Measurements from ENCODE around the gene DBN1. TPM values are rescaled to one million over a fixed set of nuclear protein-coding genes. Genes with fewer than 3 reads are reported as not detected.

Gene DBN1
- total RNA-seq, 1 experiment from 2014 or later, result 195 TPM

- in situ Hi-C loops (cut with HindIII; ENCODE audit: low pct_unique_long_range_greater_than_20kb, low sequenced_read_pairs), result no loop called here
These were observed 37.7 kb upstream of the DBN1 start for GRCh38 chr5:177511181-177511580.

DNA sequence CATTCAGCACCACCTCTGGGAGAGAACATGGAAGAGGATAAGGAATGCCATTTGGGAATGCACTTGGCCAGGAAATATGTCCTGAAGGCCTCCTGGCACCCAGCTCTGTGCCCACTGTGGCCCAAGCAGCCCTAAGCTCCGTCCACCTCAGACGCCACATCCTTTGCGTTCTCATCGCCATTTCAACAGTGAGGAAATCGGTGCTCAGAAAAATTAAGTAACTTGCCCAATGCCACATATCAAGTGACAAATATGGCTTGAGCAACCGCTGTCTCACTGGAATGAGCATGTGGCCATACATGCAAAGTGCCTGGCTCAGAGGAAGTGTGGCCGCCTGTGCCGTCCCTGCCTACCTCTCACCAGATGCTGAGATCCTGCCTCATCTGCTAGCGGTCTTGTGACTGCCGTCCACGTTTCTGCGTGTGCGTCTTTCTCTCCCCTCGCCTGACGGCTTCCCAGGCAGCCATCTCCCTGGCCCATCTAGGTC lies 37.2 kb upstream of the DBN1 start:
- TF ChIP-seq, protein P1, sequence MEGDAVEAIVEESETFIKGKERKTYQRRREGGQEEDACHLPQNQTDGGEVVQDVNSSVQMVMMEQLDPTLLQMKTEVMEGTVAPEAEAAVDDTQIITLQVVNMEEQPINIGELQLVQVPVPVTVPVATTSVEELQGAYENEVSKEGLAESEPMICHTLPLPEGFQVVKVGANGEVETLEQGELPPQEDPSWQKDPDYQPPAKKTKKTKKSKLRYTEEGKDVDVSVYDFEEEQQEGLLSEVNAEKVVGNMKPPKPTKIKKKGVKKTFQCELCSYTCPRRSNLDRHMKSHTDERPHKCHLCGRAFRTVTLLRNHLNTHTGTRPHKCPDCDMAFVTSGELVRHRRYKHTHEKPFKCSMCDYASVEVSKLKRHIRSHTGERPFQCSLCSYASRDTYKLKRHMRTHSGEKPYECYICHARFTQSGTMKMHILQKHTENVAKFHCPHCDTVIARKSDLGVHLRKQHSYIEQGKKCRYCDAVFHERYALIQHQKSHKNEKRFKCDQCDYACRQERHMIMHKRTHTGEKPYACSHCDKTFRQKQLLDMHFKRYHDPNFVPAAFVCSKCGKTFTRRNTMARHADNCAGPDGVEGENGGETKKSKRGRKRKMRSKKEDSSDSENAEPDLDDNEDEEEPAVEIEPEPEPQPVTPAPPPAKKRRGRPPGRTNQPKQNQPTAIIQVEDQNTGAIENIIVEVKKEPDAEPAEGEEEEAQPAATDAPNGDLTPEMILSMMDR (IDR thresholded peaks at IDR 0.05), result no peak
- TF ChIP-seq TCF7L2 (IDR thresholded peaks at IDR 0.05; ENCODE audit: low read depth, low read length), result no peak
- no peak for TF ChIP-seq POLR2AphosphoS5 (IDR thresholded peaks at IDR 0.05; ENCODE audit: low read depth, low read length)
- TF ChIP-seq, protein P2, sequence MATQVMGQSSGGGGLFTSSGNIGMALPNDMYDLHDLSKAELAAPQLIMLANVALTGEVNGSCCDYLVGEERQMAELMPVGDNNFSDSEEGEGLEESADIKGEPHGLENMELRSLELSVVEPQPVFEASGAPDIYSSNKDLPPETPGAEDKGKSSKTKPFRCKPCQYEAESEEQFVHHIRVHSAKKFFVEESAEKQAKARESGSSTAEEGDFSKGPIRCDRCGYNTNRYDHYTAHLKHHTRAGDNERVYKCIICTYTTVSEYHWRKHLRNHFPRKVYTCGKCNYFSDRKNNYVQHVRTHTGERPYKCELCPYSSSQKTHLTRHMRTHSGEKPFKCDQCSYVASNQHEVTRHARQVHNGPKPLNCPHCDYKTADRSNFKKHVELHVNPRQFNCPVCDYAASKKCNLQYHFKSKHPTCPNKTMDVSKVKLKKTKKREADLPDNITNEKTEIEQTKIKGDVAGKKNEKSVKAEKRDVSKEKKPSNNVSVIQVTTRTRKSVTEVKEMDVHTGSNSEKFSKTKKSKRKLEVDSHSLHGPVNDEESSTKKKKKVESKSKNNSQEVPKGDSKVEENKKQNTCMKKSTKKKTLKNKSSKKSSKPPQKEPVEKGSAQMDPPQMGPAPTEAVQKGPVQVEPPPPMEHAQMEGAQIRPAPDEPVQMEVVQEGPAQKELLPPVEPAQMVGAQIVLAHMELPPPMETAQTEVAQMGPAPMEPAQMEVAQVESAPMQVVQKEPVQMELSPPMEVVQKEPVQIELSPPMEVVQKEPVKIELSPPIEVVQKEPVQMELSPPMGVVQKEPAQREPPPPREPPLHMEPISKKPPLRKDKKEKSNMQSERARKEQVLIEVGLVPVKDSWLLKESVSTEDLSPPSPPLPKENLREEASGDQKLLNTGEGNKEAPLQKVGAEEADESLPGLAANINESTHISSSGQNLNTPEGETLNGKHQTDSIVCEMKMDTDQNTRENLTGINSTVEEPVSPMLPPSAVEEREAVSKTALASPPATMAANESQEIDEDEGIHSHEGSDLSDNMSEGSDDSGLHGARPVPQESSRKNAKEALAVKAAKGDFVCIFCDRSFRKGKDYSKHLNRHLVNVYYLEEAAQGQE (IDR thresholded peaks at IDR 0.05; ENCODE audit: insufficient read depth in 1 of 2, low read depth in 2 of 2, low read length in 1 of 2), result no peak
- no peak for TF ChIP-seq SIN3A (IDR thresholded peaks at IDR 0.05; ENCODE audit: borderline replicate concordance, insufficient read depth, low read depth, low read length)
- Histone ChIP-seq H3K9me3 (ENCODE audit: control insufficient read depth, insufficient read depth, low read depth, low read length) (no peaks in the 10 kb centered on the region), H3K36me3 (ENCODE audit: control insufficient read depth, insufficient read depth, low read length) (peaks cover 6% of the 10 kb centered on the region), H3K4me3 (ENCODE audit: low read depth in 2 of 2, low read length in 2 of 2) (no peak overlapping the region), H3K27ac (ENCODE audit: low read length) (no peak overlapping the region), H3K4me1 (ENCODE audit: control insufficient read depth, insufficient read depth, low read length) (peaks cover 9% of the 10 kb centered on the region; the same call in 1 of the 2 replicates), H3K27me3 (ENCODE audit: control insufficient read depth, insufficient read depth, low read length) (no peaks in the 10 kb centered on the region)
- DNase-seq (ENCODE audit: low read depth, low spot score) (no peak), ATAC-seq (no peak)
- CTCF ChIA-PET, result no interaction called here
- POLR2A ChIA-PET, result no interaction called here
- in situ Hi-C loops (cut with HindIII; ENCODE audit: low pct_unique_long_range_greater_than_20kb, low sequenced_read_pairs) (no loop called here), intact Hi-C loops (cut with micrococcal nuclease; ENCODE audit: unreplicated experiment) (no loop called here)
- BruUV-seq (replicated peaks), result no TSS peak

More at GRCh38 chr5:177511181-177511580, 37.7 kb upstream of the DBN1 start:
- Histone ChIP-seq H3K36me3 (ENCODE audit: control insufficient read depth, insufficient read depth, low read length) (peaks cover 8% of the 10 kb centered on the region), H3K4me1 (ENCODE audit: control insufficient read depth, insufficient read depth, low read length) (peaks cover 13% of the 10 kb centered on the region; the same call in 1 of the 2 replicates), H3K27me3 (ENCODE audit: control insufficient read depth, insufficient read depth, low read length) (no peaks in the 10 kb centered on the region), H3K4me3 (ENCODE audit: low read depth in 2 of 2, low read length in 2 of 2) (no peak overlapping the region), H3K9me3 (ENCODE audit: control insufficient read depth, insufficient read depth, low read depth, low read length) (no peaks in the 10 kb centered on the region), H3K27ac (ENCODE audit: low read length) (no peak overlapping the region)
- DNase-seq (ENCODE audit: low read depth, low spot score) (no peak), ATAC-seq (no peak)
- no TSS peak for BruUV-seq (replicated peaks)
- ChIA-PET CTCF (no interaction called here), POLR2A (no interaction called here)
- no peak for TF ChIP-seq SIN3A (IDR thresholded peaks at IDR 0.05; ENCODE audit: borderline replicate concordance, insufficient read depth, low read depth, low read length)
- TF ChIP-seq, protein P2 (IDR thresholded peaks at IDR 0.05; ENCODE audit: insufficient read depth in 1 of 2, low read depth in 2 of 2, low read length in 1 of 2), result no peak
- no peak for TF ChIP-seq TCF7L2 (IDR thresholded peaks at IDR 0.05; ENCODE audit: low read depth, low read length)
- TF ChIP-seq POLR2AphosphoS5 (IDR thresholded peaks at IDR 0.05; ENCODE audit: low read depth, low read length), result no peak
- TF ChIP-seq, protein P1 (IDR thresholded peaks at IDR 0.05), result no peak
- intact Hi-C loops (cut with micrococcal nuclease; ENCODE audit: unreplicated experiment), result no loop called here
